Hepatocyte (in vitro differentiated cells): ENCODE data around the gene NDC80. TPM values are rescaled to one million over a fixed set of nuclear protein-coding genes. Genes with fewer than 3 reads are reported as not detected.
A peak's percentile ranks its signal among the peaks of the same experiment; 100 is the strongest.
"Not testable (repeated sequence)": the region's sequence is repeated elsewhere in the genome, so short reads cannot be mapped to it uniquely, and the experiment has no call there.

Experiments
- DNase-seq: peaks from one replicate; pipeline ENCODE4 v3.0.0-alpha.2; 2016; ENCODE audit warnings: low spot score
- H2AFZ ChIP-seq: fragments of 200-600 bp; sonication (generic); 2 replicates; pipeline ENCODE4 v1.6.0; 2016; ENCODE audit warnings: antibody characterized with exemption, mild to moderate bottlenecking
- H3K27ac ChIP-seq: fragments of 200-600 bp; sonication (generic); 2 replicates; pipeline ENCODE4 v1.5.1; 2016; ENCODE audit warnings: mild to moderate bottlenecking
- H3K27me3 ChIP-seq: fragments of 200-600 bp; sonication (generic); 2 replicates; pipeline ENCODE4 v1.6.1; 2016
- H3K36me3 ChIP-seq: fragments of 200-600 bp; sonication (generic); replicated peaks from 2 replicates; pipeline ENCODE4 v1.5.1; 2016; ENCODE audit warnings: low read depth; ENCODE audit not compliant: insufficient read depth
- H3K4me1 ChIP-seq: fragments of 200-600 bp; sonication (generic); 2 replicates; pipeline ENCODE4 v1.5.1; 2016; ENCODE audit warnings: mild to moderate bottlenecking, moderate library complexity; ENCODE audit not compliant: insufficient read depth
- H3K4me2 ChIP-seq: fragments of 200-600 bp; sonication (generic); 2 replicates; pipeline ENCODE4 v1.6.0; 2016
- H3K4me3 ChIP-seq: fragments of 200-600 bp; sonication (generic); 2 replicates; pipeline ENCODE4 v1.5.1; 2016; ENCODE audit warnings: mild to moderate bottlenecking
- H3K79me2 ChIP-seq: fragments of 200-600 bp; sonication (generic); 2 replicates; pipeline ENCODE4 v1.6.0; 2017; ENCODE audit warnings: mild to moderate bottlenecking
- H3K9me2 ChIP-seq: fragments of 200-600 bp; sonication (generic); replicated peaks from 2 replicates; pipeline ENCODE4 v1.6.0; 2017; ENCODE audit warnings: mild to moderate bottlenecking; ENCODE audit not compliant: insufficient read depth
- H3K9me3 ChIP-seq: fragments of 200-600 bp; sonication (generic); 2 replicates; pipeline ENCODE4 v1.5.1; 2016; ENCODE audit warnings: low read depth, mild to moderate bottlenecking
- H4K20me1 ChIP-seq: fragments of 200-600 bp; sonication (generic); 2 replicates; pipeline ENCODE4 v1.6.0; 2016; ENCODE audit warnings: mild to moderate bottlenecking; ENCODE audit not compliant: insufficient read depth, poor library complexity, severe bottlenecking
- CTCF ChIP-seq: fragments of 200-600 bp; sonication (generic); IDR thresholded peaks from 2 replicates; pipeline ENCODE4 v1.5.1; 2016; ENCODE audit warnings: antibody characterized with exemption, mild to moderate bottlenecking; ENCODE audit not compliant: poor library complexity
- EZH2 ChIP-seq: fragments of 200-600 bp; sonication (generic); IDR thresholded peaks from 2 replicates; pipeline ENCODE4 v1.6.1; 2016; ENCODE audit warnings: antibody characterized with exemption, mild to moderate bottlenecking, borderline replicate concordance
- EZH2phosphoT487 ChIP-seq: fragments of 200-600 bp; sonication (generic); IDR thresholded peaks from one replicate; pipeline ENCODE4 v1.6.1; 2018; ENCODE audit warnings: antibody characterized with exemption, mild to moderate bottlenecking, low read depth, moderate library complexity; ENCODE audit not compliant: unreplicated experiment, severe bottlenecking
- WGBS: methylation state at CpG from one replicate; pipeline ENCODE4 v1.1.6; 2016; ENCODE audit warnings: low lambda C conversion rate; ENCODE audit errors: missing lambda C conversion rate; 5-methylcytosine and 5-hydroxymethylcytosine counted together
- polyA plus RNA-seq: library from polyadenylated mRNA; unstranded; fragments of >200 nt; fragmentation: Nextera tagmentation; extraction: Ambion mirVana; gene quantifications from 2 replicates; pipeline ENCODE4 v1.2.1, GENCODE V29; 2016
- total RNA-seq: library from RNA; depleted of rRNA; stranded (reverse); fragments of >200 nt; gene quantifications from 2 replicates; pipeline ENCODE4 v1.2.3, GENCODE V29; 2014

Gene NDC80
- 5.6 and 6.5 TPM in 2 replicates for total RNA-seq
- polyA plus RNA-seq = 3.9 and 5.6 TPM in 2 replicates

- H3K4me1 ChIP-seq = peaks cover 17% of the 10 kb centered on the region
- no peaks in the 10 kb centered on the region for H3K36me3 ChIP-seq
- no peaks in the 10 kb centered on the region for H3K9me2 ChIP-seq
- H3K4me3 ChIP-seq = peak within 1 kb of the TSS; percentile 67
- no peaks in the 10 kb centered on the region for H3K9me3 ChIP-seq
- peak within 1 kb of the TSS; percentile 98 for H3K27ac ChIP-seq
- peak within 1 kb of the TSS; percentile 84 for H2AFZ ChIP-seq
- peak; percentile 91 for DNase-seq
- H3K79me2 ChIP-seq = peaks cover 57% of the 10 kb centered on the region
- WGBS = under 1% methylated on average over 55 of the region's 55 CpGs
- peak within 1 kb of the TSS; percentile 81 for H3K4me2 ChIP-seq
- TF ChIP-seq CTCF (no peak), EZH2 (no peak), EZH2phosphoT487 (no peak)
- H3K27me3 ChIP-seq = no peaks in the 10 kb centered on the region
- H4K20me1 ChIP-seq = no peaks in the 10 kb centered on the region
Measured at GRCh38 chr18:2571200-2572170, at the start of gene NDC80, which contains the start of gene METTL4. TSS of gene NDC80 (plus strand) at chr18:2571557. CDS start at chr18:2572986, 1,429 bp downstream. TSS of gene METTL4 (minus strand) at chr18:2571505. CDS start at chr18:2567216, 4,289 bp downstream.

DNA sequence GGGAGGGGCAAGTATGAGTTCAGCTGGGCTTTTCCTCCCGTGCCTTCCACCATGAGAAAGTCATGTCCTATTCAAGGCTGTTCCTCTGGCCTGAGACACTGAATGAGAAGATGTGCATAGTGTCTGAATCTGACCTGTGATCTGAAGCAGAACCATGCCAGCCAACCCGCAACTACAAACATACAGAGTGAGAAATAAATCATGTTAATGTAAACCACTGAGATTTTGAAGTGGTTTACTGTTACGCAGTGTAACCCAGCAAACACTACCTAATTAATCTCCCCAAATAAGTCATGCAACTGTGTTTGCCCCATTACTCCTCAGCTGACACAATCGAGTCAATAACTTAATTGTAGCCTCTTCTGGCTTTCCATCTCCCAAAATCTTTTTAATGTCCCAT lies 49.2 kb upstream of the NDC80 start:
- H2AFZ ChIP-seq = no peak overlapping the region
- H3K36me3 ChIP-seq = no peaks in the 10 kb centered on the region
- H3K9me2 ChIP-seq = no peaks in the 10 kb centered on the region
- TF ChIP-seq CTCF (no peak), EZH2 (no peak), EZH2phosphoT487 (no peak)
- DNase-seq = no peak
- H3K79me2 ChIP-seq = no peaks in the 10 kb centered on the region
- no peaks in the 10 kb centered on the region for H3K9me3 ChIP-seq
- no peaks in the 10 kb centered on the region for H3K4me1 ChIP-seq
- no peak overlapping the region for H3K4me2 ChIP-seq
- H3K27ac ChIP-seq = no peak overlapping the region
- no peaks in the 10 kb centered on the region for H3K27me3 ChIP-seq
- no peak overlapping the region for H3K4me3 ChIP-seq
- no peaks in the 10 kb centered on the region for H4K20me1 ChIP-seq
- 82% methylated on average over 4 of the region's 4 CpGs for WGBS

- not testable (repeated sequence) for H3K36me3 ChIP-seq, H3K4me2 ChIP-seq, H3K9me2 ChIP-seq, H3K4me3 ChIP-seq, H3K4me1 ChIP-seq, H3K27me3 ChIP-seq, H3K79me2 ChIP-seq, DNase-seq, H4K20me1 ChIP-seq, H3K9me3 ChIP-seq, H3K27ac ChIP-seq, H2AFZ ChIP-seq
- WGBS = 8% methylated on average over 2 of the region's 2 CpGs
Measured at GRCh38 chr18:2524794-2525198, 46.6 kb upstream of the NDC80 start.

- Histone ChIP-seq H3K4me3 (no peak overlapping the region), H3K9me2 (no peaks in the 10 kb centered on the region)
- WGBS = 67% methylated on average over 2 of the region's 2 CpGs
Measured at GRCh38 chr18:2526329-2526728, 45.0 kb upstream of the NDC80 start.

More at GRCh38 chr18:2526329-2526728, 45.0 kb upstream of the NDC80 start:
- no peak for TF ChIP-seq CTCF
- TF ChIP-seq EZH2phosphoT487 = no peak
- TF ChIP-seq EZH2 = no peak
- Histone ChIP-seq H3K9me3 (no peaks in the 10 kb centered on the region), H3K4me2 (no peak overlapping the region), H3K27ac (no peak overlapping the region), H3K36me3 (no peaks in the 10 kb centered on the region), H3K27me3 (no peaks in the 10 kb centered on the region), H3K79me2 (no peaks in the 10 kb centered on the region), H2AFZ (no peak overlapping the region), H3K4me1 (no peaks in the 10 kb centered on the region), H4K20me1 (no peaks in the 10 kb centered on the region)
- no peak for DNase-seq
